Mesenchymal stem cell (in vitro differentiated cells and primary cell): Measurements from ENCODE around the gene DYNLL2.

Experiments
- DNase-seq: peaks from one replicate; pipeline ENCODE4 v3.0.0-alpha.2; 2013
- H2AFZ ChIP-seq: one replicate; pipeline ENCODE4 v1.6.1; 2013; ENCODE audit warnings: low read depth, mild to moderate bottlenecking, control low read depth, inconsistent platforms, low read length, moderate library complexity
- H2AK5ac ChIP-seq: 2 replicates; pipeline ENCODE4 v1.6.1; 2013; ENCODE audit warnings: low read length, moderate library complexity, mild to moderate bottlenecking, inconsistent platforms; ENCODE audit not compliant: severe bottlenecking
- H2BK120ac ChIP-seq: one replicate; pipeline ENCODE4 v1.6.1; 2013; ENCODE audit warnings: low read depth, mild to moderate bottlenecking, inconsistent platforms, low read length, moderate library complexity
- H2BK12ac ChIP-seq, 2 experiments: one replicate each; pipeline ENCODE4 v1.6.1; 2013; ENCODE audit warnings: inconsistent platforms in 2 of 2, low read length in 2 of 2, mild to moderate bottlenecking in 2 of 2, moderate library complexity in 2 of 2, control low read depth in 1 of 2
- H2BK15ac ChIP-seq: one replicate; pipeline ENCODE4 v1.6.1; 2013; ENCODE audit warnings: mild to moderate bottlenecking, low read depth, inconsistent platforms; ENCODE audit not compliant: poor library complexity, severe bottlenecking
- H2BK5ac ChIP-seq: 2 replicates; pipeline ENCODE4 v1.6.1; 2013; ENCODE audit warnings: low read depth, mild to moderate bottlenecking, low read length, control low read depth, inconsistent platforms; ENCODE audit not compliant: poor library complexity, severe bottlenecking
- H3K14ac ChIP-seq, 2 experiments: one replicate each; pipeline ENCODE4 v1.6.1; 2013; ENCODE audit warnings: inconsistent platforms in 2 of 2, low read length in 2 of 2, control low read depth in 1 of 2, mild to moderate bottlenecking in 1 of 2, moderate library complexity in 1 of 2
- H3K18ac ChIP-seq, 2 experiments: one replicate each; pipeline ENCODE4 v1.6.1; 2013; ENCODE audit warnings: inconsistent platforms in 2 of 2, low read length in 2 of 2, control low read depth in 1 of 2, low read depth in 1 of 2, mild to moderate bottlenecking in 1 of 2
- H3K23ac ChIP-seq, 2 experiments: one replicate each; pipeline ENCODE4 v1.6.1; 2013; ENCODE audit warnings: inconsistent platforms in 2 of 2, low read length in 2 of 2, mild to moderate bottlenecking in 2 of 2, moderate library complexity in 2 of 2, control low read depth in 1 of 2
- H3K27ac ChIP-seq: 2 replicates; pipeline ENCODE4 v1.5.1; 2013; ENCODE audit warnings: mild to moderate bottlenecking, moderate library complexity, low read length, control low read depth, inconsistent platforms; ENCODE audit not compliant: poor library complexity, severe bottlenecking
- H3K27me3 ChIP-seq, 2 experiments: 2 replicates each; pipeline versions ENCODE4 v1.6.1 to v1.7.0; 2013; ENCODE audit warnings: low read length in 2 of 2, mild to moderate bottlenecking in 2 of 2, moderate library complexity in 2 of 2, control low read depth in 1 of 2, inconsistent platforms in 1 of 2; ENCODE audit not compliant: control insufficient read depth in 1 of 2, insufficient read depth in 1 of 2
- H3K36me3 ChIP-seq, 2 experiments: 2 replicates each; pipeline versions ENCODE4 v1.6.1 to v1.7.0; 2013; ENCODE audit warnings: low read length in 2 of 2, control low read depth in 1 of 2, inconsistent platforms in 1 of 2, low read depth in 1 of 2, mild to moderate bottlenecking in 1 of 2; ENCODE audit not compliant: insufficient read depth in 2 of 2, control insufficient read depth in 1 of 2
- H3K4ac ChIP-seq, 2 experiments: one replicate each; pipeline ENCODE4 v1.6.1; 2013; ENCODE audit warnings: inconsistent platforms in 2 of 2, low read length in 2 of 2, mild to moderate bottlenecking in 2 of 2, moderate library complexity in 2 of 2, control low read depth in 1 of 2, low read depth in 1 of 2
- H3K4me1 ChIP-seq: 2 replicates; pipeline ENCODE4 v1.6.1; 2013; ENCODE audit warnings: low read depth, low read length, control low read depth; ENCODE audit not compliant: control insufficient read depth, insufficient read depth
- H3K4me2 ChIP-seq: 2 replicates; pipeline ENCODE4 v1.6.1; 2013; ENCODE audit warnings: low read length, mild to moderate bottlenecking, inconsistent platforms; ENCODE audit not compliant: poor library complexity, severe bottlenecking
- H3K4me3 ChIP-seq, 2 experiments: 2 replicates each; pipeline versions ENCODE4 v1.5.1 to v1.7.0; 2013; ENCODE audit warnings: low read length in 2 of 2, mild to moderate bottlenecking in 2 of 2, control low read depth in 1 of 2, low read depth in 1 of 2; ENCODE audit not compliant: insufficient read depth in 1 of 2
- H3K79me1 ChIP-seq: replicated peaks from 2 replicates; pipeline ENCODE4 v1.6.1; 2013; ENCODE audit warnings: mild to moderate bottlenecking, control low read depth, low read length, inconsistent platforms; ENCODE audit not compliant: poor library complexity, severe bottlenecking
- H3K9ac ChIP-seq: 2 replicates; pipeline ENCODE4 v1.7.0; 2013; ENCODE audit warnings: mild to moderate bottlenecking, low read length, moderate library complexity
- H3K9me3 ChIP-seq: 2 replicates; pipeline ENCODE4 v1.7.0; 2013; ENCODE audit warnings: mild to moderate bottlenecking, low read length; ENCODE audit not compliant: control insufficient read depth
- H4K8ac ChIP-seq: one replicate; pipeline ENCODE4 v1.6.1; 2013; ENCODE audit warnings: inconsistent platforms, mild to moderate bottlenecking, low read length, moderate library complexity
- H4K91ac ChIP-seq: one replicate; pipeline ENCODE4 v1.6.1; 2013; ENCODE audit warnings: mild to moderate bottlenecking, low read length, inconsistent platforms
- WGBS: methylation state at CpG from one replicate; pipeline ENCODE4 v1.1.7; 2013; ENCODE audit warnings: mixed read lengths; 5-methylcytosine and 5-hydroxymethylcytosine counted together

Gene DYNLL2

GRCh38 chr17:58112970-58113631 lies 29.9 kb downstream of the DYNLL2 start:
- no peak overlapping the region for H2BK5ac ChIP-seq
- no peak overlapping the region for H3K27ac ChIP-seq
- no peaks in the 10 kb centered on the region for H3K36me3 ChIP-seq
- H4K91ac ChIP-seq: no peak overlapping the region
- H2AK5ac ChIP-seq: no peak overlapping the region
- H2AFZ ChIP-seq: no peak overlapping the region
- no peak overlapping the region for H2BK12ac ChIP-seq
- H2BK120ac ChIP-seq: no peak overlapping the region
- H3K18ac ChIP-seq: no peak overlapping the region
- H2BK15ac ChIP-seq: no peak overlapping the region
- no peaks in the 10 kb centered on the region for H3K9me3 ChIP-seq
- no peak overlapping the region for H3K4ac ChIP-seq
- DNase-seq: peak; percentile 74
- H3K4me2 ChIP-seq: no peak overlapping the region
- H3K14ac ChIP-seq: no peak overlapping the region
- WGBS: 47% methylated on average over 16 of the region's 17 CpGs
- no peak overlapping the region for H3K4me3 ChIP-seq
- no peak overlapping the region for H4K8ac ChIP-seq
- H3K79me1 ChIP-seq: no peaks in the 10 kb centered on the region
- H3K27me3 ChIP-seq: peaks cover 37 to 44% of the 10 kb centered on the region in 2 experiments
- H3K23ac ChIP-seq: no peak overlapping the region
- H3K9ac ChIP-seq: no peak overlapping the region
- no peaks in the 10 kb centered on the region for H3K4me1 ChIP-seq

- Histone ChIP-seq H2AK5ac (no peak overlapping the region), H3K4me2 (no peak overlapping the region), H3K4me3 (no peak overlapping the region), H3K4ac (no peak overlapping the region), H2BK12ac (no peak overlapping the region), H4K8ac (no peak overlapping the region), H3K4me1 (no peaks in the 10 kb centered on the region), H3K14ac (no peak overlapping the region), H2BK5ac (no peak overlapping the region), H3K79me1 (no peaks in the 10 kb centered on the region), H3K9me3 (no peaks in the 10 kb centered on the region), H3K23ac (no peak overlapping the region), H2BK120ac (no peak overlapping the region), H2BK15ac (no peak overlapping the region), H4K91ac (no peak overlapping the region), H3K18ac (no peak overlapping the region), H3K27me3 (peaks cover 37 to 46% of the 10 kb centered on the region in 2 experiments), H3K36me3 (no peaks in the 10 kb centered on the region), H2AFZ (no peak overlapping the region), H3K9ac (no peak overlapping the region), H3K27ac (no peak overlapping the region)
- WGBS: 81% methylated on average over 4 of the region's 4 CpGs
- no peak for DNase-seq
These were observed 30.7 kb downstream of the DYNLL2 start for GRCh38 chr17:58113947-58114346.

GRCh38 chr17:58117382-58117781 lies 34.2 kb downstream of the DYNLL2 start:
- Histone ChIP-seq H3K23ac (no peak overlapping the region), H2BK12ac (no peak overlapping the region), H2AFZ (no peak overlapping the region), H3K79me1 (no peaks in the 10 kb centered on the region), H2BK15ac (no peak overlapping the region), H4K8ac (no peak overlapping the region), H4K91ac (no peak overlapping the region), H3K27ac (no peak overlapping the region), H3K9me3 (no peaks in the 10 kb centered on the region), H3K14ac (no peak overlapping the region), H3K36me3 (no peaks in the 10 kb centered on the region), H3K18ac (no peak overlapping the region), H3K9ac (no peak overlapping the region), H3K4me1 (no peaks in the 10 kb centered on the region), H3K27me3 (peaks cover 33 to 55% of the 10 kb centered on the region in 2 experiments), H2BK5ac (no peak overlapping the region), H3K4me3 (no peak overlapping the region), H2BK120ac (no peak overlapping the region), H3K4ac (no peak overlapping the region), H3K4me2 (no peak overlapping the region), H2AK5ac (no peak overlapping the region)
- no peak for DNase-seq
- 96% methylated on average over 5 of the region's 5 CpGs for WGBS

GRCh38 chr17:58119491-58119890 lies 36.3 kb downstream of the DYNLL2 start:
- Histone ChIP-seq H2BK15ac (no peak overlapping the region), H4K91ac (no peak overlapping the region), H3K4me2 (no peak overlapping the region), H3K4ac (no peak overlapping the region), H3K79me1 (no peaks in the 10 kb centered on the region), H2AK5ac (no peak overlapping the region), H2BK12ac (no peak overlapping the region), H3K14ac (no peak overlapping the region), H3K23ac (no peak overlapping the region), H3K4me1 (no peaks in the 10 kb centered on the region), H4K8ac (no peak overlapping the region), H2BK120ac (no peak overlapping the region), H3K27ac (no peak overlapping the region), H3K36me3 (no peaks in the 10 kb centered on the region), H2BK5ac (no peak overlapping the region), H2AFZ (no peak overlapping the region), H3K9ac (no peak overlapping the region), H3K27me3 (peaks cover 27 to 46% of the 10 kb centered on the region in 2 experiments), H3K4me3 (no peak overlapping the region), H3K18ac (no peak overlapping the region), H3K9me3 (no peaks in the 10 kb centered on the region)
- no peak for DNase-seq
- 86% methylated on average over 3 of the region's 3 CpGs for WGBS
